ENCODE data around the gene DHTKD1.

DHTKD1 gene, protein sequence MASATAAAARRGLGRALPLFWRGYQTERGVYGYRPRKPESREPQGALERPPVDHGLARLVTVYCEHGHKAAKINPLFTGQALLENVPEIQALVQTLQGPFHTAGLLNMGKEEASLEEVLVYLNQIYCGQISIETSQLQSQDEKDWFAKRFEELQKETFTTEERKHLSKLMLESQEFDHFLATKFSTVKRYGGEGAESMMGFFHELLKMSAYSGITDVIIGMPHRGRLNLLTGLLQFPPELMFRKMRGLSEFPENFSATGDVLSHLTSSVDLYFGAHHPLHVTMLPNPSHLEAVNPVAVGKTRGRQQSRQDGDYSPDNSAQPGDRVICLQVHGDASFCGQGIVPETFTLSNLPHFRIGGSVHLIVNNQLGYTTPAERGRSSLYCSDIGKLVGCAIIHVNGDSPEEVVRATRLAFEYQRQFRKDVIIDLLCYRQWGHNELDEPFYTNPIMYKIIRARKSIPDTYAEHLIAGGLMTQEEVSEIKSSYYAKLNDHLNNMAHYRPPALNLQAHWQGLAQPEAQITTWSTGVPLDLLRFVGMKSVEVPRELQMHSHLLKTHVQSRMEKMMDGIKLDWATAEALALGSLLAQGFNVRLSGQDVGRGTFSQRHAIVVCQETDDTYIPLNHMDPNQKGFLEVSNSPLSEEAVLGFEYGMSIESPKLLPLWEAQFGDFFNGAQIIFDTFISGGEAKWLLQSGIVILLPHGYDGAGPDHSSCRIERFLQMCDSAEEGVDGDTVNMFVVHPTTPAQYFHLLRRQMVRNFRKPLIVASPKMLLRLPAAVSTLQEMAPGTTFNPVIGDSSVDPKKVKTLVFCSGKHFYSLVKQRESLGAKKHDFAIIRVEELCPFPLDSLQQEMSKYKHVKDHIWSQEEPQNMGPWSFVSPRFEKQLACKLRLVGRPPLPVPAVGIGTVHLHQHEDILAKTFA

DNA sequence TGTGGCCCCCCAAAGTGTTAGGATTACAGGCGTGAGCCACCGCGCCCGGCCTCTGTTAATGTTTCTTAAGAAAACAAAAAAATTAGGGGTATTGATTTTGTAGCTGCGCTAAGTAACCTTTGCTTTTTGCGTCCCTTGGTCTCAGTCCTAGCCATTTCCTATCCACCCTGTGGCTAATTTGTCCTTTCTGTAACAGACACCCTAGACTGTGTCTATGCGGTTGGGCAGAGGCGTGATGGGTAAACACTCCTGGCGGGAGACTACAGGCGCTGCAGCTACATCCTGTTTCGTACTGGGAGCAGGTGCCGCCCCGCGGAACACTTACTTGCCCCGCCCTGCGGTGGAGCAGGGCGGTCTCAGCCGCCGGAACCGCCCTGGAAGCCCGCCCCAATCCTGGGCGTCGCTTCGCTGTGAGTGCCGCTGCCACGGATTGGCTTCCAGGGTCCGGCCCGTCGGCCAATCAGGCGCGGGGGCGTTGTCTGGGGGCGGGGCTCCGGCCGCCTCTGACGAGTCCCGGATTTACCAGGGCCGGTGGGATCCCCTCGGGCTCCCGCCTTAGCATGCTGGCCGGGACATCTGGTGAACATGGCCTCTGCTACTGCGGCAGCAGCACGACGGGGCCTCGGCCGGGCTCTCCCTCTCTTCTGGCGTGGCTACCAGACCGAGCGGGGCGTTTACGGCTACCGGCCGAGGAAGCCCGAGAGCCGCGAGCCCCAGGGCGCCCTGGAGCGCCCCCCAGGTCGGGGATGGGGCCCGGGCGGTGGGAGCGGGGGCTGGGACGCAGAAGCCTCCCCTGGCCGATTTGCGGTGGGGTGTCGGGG is at the start of gene DHTKD1:
Gene DHTKD1 (plus strand): TSS at position 506 of the 821 bp plus-strand sequence. CDS start 80 bp downstream, at position 586.
- Histone ChIP-seq H3K36me3 (ENCODE audit: control insufficient read depth in 5 of 5, insufficient read depth in 5 of 5, low read length in 5 of 5) (no peaks in the 10 kb centered on the region), H3K27ac (ENCODE audit: low read depth, low read length) (peak within 1 kb of the TSS; percentile 60), H3K9me3 (ENCODE audit: control insufficient read depth in 5 of 5, low read length in 5 of 5) (no peaks in the 10 kb centered on the region), H3K27me3 (ENCODE audit: control insufficient read depth in 5 of 5, insufficient read depth in 4 of 5, low read length in 5 of 5) (no peaks in the 10 kb centered on the region), H3K4me1 (ENCODE audit: control insufficient read depth in 5 of 5, insufficient read depth in 5 of 5, low read length in 5 of 5) (peaks cover 0 to 16% (median 13%) of the 10 kb centered on the region in 5 donors), H3K4me3 (ENCODE audit: low read depth in 1 of 5, low read length in 5 of 5) (peak within 1 kb of the TSS; percentile 76 to 90 (median 83)), H3K9ac (ENCODE audit: low read length in 5 of 5) (peak within 1 kb of the TSS in 4 of 5 donors; percentile 61 to 82 (median 80))

DNA sequence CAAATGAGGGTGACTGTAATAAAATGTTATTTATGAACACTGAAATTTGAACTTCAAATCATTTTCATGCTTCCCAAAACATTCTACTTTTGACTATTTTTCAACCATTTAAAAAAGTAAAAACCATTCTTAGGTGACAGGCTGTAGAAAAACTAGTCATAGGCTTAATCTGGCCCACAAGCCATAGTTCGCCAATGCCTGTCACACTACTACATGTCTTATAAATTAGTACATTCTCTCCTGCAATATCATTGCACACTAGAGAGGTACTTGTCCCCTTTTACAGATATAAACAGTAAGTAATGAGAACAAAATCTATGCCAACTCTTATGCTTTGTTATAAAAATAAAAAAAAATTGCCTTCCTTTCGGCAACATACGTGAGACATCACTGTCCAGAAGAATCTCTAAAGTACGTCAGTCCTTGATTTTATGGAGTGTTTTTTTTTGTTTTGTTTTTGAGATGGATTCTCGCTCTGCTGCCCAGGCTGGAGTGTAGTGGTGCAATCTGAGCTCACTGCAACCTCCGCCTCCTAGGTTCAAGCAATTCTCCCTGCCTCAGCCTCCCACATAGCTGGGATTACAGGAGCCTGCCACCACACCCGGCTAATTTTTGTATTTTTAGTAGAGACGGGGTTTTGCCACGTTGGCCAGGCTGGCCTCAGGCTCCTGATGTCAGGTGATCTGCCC is 49.3 kb upstream of the DHTKD1 start:
- no peaks in the 10 kb centered on the region for H3K9me3 ChIP-seq (ENCODE audit: control insufficient read depth in 5 of 5, low read length in 5 of 5)
- no peak overlapping the region for H3K4me3 ChIP-seq (ENCODE audit: low read depth in 1 of 5, low read length in 5 of 5)
- H3K27ac ChIP-seq (ENCODE audit: low read depth, low read length): no peak overlapping the region
- H3K4me1 ChIP-seq (ENCODE audit: control insufficient read depth in 5 of 5, insufficient read depth in 5 of 5, low read length in 5 of 5): peaks cover 0 to 6% (median 0%) of the 10 kb centered on the region in 5 donors
- no peak overlapping the region for H3K9ac ChIP-seq (ENCODE audit: low read length in 5 of 5)
- peaks cover 0 to 4% (median 0%) of the 10 kb centered on the region in 5 donors for H3K36me3 ChIP-seq (ENCODE audit: control insufficient read depth in 5 of 5, insufficient read depth in 5 of 5, low read length in 5 of 5)
- H3K27me3 ChIP-seq (ENCODE audit: control insufficient read depth in 5 of 5, insufficient read depth in 4 of 5, low read length in 5 of 5): no peaks in the 10 kb centered on the region

DNA sequence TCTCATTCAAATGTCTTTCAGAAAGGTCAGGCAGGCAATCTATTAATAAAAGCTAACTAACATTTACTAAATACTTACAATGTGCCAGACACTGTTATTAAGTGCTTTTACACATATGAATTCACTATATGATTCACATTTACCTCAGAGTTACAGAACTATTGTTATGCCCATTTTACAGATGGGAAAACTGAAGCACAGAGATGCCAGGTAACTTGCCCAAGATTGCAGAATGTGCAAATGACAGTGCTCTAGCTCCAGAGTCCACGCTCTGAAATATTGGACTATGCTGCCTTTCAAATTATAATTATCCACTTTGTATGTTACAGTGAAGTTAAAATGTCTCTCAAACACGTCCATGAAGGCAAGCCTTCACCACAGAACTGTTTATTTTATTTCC is 48.2 kb upstream of the DHTKD1 start:
- Histone ChIP-seq H3K4me1 (ENCODE audit: control insufficient read depth in 5 of 5, insufficient read depth in 5 of 5, low read length in 5 of 5) (peaks cover 0 to 6% (median 0%) of the 10 kb centered on the region in 5 donors), H3K36me3 (ENCODE audit: control insufficient read depth in 5 of 5, insufficient read depth in 5 of 5, low read length in 5 of 5) (peaks cover 0 to 4% (median 2%) of the 10 kb centered on the region in 5 donors), H3K9me3 (ENCODE audit: control insufficient read depth in 5 of 5, low read length in 5 of 5) (no peaks in the 10 kb centered on the region), H3K27me3 (ENCODE audit: control insufficient read depth in 5 of 5, insufficient read depth in 4 of 5, low read length in 5 of 5) (no peaks in the 10 kb centered on the region), H3K9ac (ENCODE audit: low read length in 5 of 5) (no peak overlapping the region), H3K27ac (ENCODE audit: low read depth, low read length) (no peak overlapping the region), H3K4me3 (ENCODE audit: low read depth in 1 of 5, low read length in 5 of 5) (no peak overlapping the region)

DNA sequence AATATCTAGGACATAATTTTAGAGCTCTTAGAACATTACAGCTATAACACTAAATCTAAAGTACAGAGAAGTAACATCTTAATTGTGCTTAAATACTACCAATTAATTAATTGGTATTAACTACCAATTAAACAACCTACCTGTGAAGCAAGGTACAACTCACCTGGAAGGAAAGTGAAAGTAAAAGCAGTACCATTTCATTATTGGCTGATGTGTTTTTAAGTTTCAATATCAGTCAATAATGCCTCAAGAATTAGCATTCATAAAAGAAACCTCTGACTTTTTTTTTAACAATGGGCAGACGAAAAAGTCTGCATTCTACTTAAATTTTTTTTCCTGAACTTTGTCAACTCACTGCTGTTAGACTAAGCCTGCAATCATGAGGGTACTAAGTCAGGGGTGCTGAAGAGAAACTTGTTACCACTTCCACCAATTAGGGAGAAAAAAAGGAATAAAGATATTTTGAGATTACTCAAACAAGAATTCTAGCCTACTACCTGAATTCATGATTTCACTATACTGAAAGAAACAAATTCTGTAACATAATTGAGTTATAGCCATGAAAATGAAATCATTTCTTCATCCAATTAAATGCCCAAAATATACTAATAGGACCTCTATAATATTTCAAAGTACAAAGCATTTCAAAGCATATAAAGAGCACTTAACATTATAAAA is 46.0 kb upstream of the DHTKD1 start:
- Histone ChIP-seq H3K4me1 (ENCODE audit: control insufficient read depth in 5 of 5, insufficient read depth in 5 of 5, low read length in 5 of 5) (peaks cover 0 to 6% (median 0%) of the 10 kb centered on the region in 5 donors), H3K9ac (ENCODE audit: low read length in 5 of 5) (no peak overlapping the region), H3K36me3 (ENCODE audit: control insufficient read depth in 5 of 5, insufficient read depth in 5 of 5, low read length in 5 of 5) (peaks cover 0 to 9% (median 3%) of the 10 kb centered on the region in 5 donors), H3K27me3 (ENCODE audit: control insufficient read depth in 5 of 5, insufficient read depth in 4 of 5, low read length in 5 of 5) (no peaks in the 10 kb centered on the region), H3K27ac (ENCODE audit: low read depth, low read length) (no peak overlapping the region), H3K4me3 (ENCODE audit: low read depth in 1 of 5, low read length in 5 of 5) (no peak overlapping the region), H3K9me3 (ENCODE audit: control insufficient read depth in 5 of 5, low read length in 5 of 5) (no peaks in the 10 kb centered on the region)

DNA sequence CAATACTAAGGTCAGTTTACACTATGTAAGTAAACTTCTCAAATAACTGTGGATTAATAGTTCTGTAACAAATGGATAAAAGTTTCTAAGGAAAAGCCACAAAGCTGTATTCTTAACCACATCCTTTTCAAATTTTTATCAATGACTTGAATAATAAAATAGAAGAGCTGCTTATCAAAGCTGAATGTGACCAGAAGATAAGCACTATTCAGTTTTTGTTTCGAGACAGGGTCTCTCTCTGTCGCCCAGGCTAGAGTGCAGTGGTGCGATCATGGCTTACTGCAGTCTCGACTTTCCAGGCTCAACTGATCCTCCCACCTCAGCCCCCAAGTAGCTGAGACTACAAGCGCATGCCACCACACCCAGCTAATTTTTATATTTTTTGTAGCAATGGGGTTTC is 43.2 kb upstream of the DHTKD1 start:
- Histone ChIP-seq H3K4me1 (ENCODE audit: control insufficient read depth in 5 of 5, insufficient read depth in 5 of 5, low read length in 5 of 5) (peaks cover 0 to 4% (median 0%) of the 10 kb centered on the region in 5 donors), H3K4me3 (ENCODE audit: low read depth in 1 of 5, low read length in 5 of 5) (no peak overlapping the region), H3K9me3 (ENCODE audit: control insufficient read depth in 5 of 5, low read length in 5 of 5) (no peaks in the 10 kb centered on the region), H3K27ac (ENCODE audit: low read depth, low read length) (no peak overlapping the region), H3K9ac (ENCODE audit: low read length in 5 of 5) (no peak overlapping the region), H3K36me3 (ENCODE audit: control insufficient read depth in 5 of 5, insufficient read depth in 5 of 5, low read length in 5 of 5) (peaks cover 10 to 27% (median 15%) of the 10 kb centered on the region in 5 donors), H3K27me3 (ENCODE audit: control insufficient read depth in 5 of 5, insufficient read depth in 4 of 5, low read length in 5 of 5) (no peaks in the 10 kb centered on the region)

DNA sequence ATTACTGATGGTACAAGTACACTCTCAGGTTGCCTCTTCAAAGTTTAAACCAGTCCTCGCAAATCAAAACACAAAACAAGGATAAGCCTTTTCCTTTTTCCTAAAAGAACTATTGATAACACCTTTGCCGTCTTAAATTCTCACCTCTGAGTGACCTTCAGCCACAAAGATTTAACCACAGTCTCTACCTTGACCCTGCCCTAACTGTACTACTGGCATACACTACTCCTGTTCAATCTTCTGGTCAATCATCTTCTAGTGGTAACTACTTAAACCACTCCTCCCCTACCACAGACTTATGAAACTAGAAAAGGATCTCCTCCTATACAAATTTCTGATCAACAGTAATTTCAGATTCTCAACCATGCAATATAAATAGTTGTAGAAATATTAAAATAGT is 41.2 kb upstream of the DHTKD1 start:
- no peak overlapping the region for H3K27ac ChIP-seq (ENCODE audit: low read depth, low read length)
- no peak overlapping the region for H3K9ac ChIP-seq (ENCODE audit: low read length in 5 of 5)
- no peaks in the 10 kb centered on the region for H3K9me3 ChIP-seq (ENCODE audit: control insufficient read depth in 5 of 5, low read length in 5 of 5)
- peaks cover 0 to under 1% (median 0%) of the 10 kb centered on the region in 5 donors for H3K4me1 ChIP-seq (ENCODE audit: control insufficient read depth in 5 of 5, insufficient read depth in 5 of 5, low read length in 5 of 5)
- peaks cover 11 to 31% (median 22%) of the 10 kb centered on the region in 5 donors for H3K36me3 ChIP-seq (ENCODE audit: control insufficient read depth in 5 of 5, insufficient read depth in 5 of 5, low read length in 5 of 5)
- no peaks in the 10 kb centered on the region for H3K27me3 ChIP-seq (ENCODE audit: control insufficient read depth in 5 of 5, insufficient read depth in 4 of 5, low read length in 5 of 5)
- no peak overlapping the region for H3K4me3 ChIP-seq (ENCODE audit: low read depth in 1 of 5, low read length in 5 of 5)

DNA sequence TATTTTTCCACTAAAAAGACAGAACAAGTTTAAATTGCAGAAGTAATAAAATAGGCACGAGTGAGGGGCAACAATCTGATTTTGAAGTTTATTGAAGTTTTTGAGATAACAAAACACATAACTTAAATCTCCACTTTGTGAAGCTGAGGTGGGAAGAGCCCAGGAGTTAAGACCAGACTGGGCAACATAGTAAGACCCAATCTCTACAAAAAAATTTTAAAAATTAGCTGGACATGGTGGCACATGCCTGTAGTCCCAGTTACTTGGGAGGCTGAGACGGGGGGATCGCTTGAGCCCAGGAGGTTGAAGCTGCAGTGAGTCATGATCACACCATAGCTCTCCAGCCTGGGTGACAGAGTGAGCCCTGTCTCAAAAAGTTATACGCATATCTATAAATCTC is 37.4 kb upstream of the DHTKD1 start:
- Histone ChIP-seq H3K9ac (ENCODE audit: low read length in 5 of 5) (no peak overlapping the region), H3K4me1 (ENCODE audit: control insufficient read depth in 5 of 5, insufficient read depth in 5 of 5, low read length in 5 of 5) (peaks cover 0 to 7% (median 0%) of the 10 kb centered on the region in 5 donors), H3K27ac (ENCODE audit: low read depth, low read length) (no peak overlapping the region), H3K4me3 (ENCODE audit: low read depth in 1 of 5, low read length in 5 of 5) (no peak overlapping the region), H3K27me3 (ENCODE audit: control insufficient read depth in 5 of 5, insufficient read depth in 4 of 5, low read length in 5 of 5) (no peaks in the 10 kb centered on the region), H3K9me3 (ENCODE audit: control insufficient read depth in 5 of 5, low read length in 5 of 5) (no peaks in the 10 kb centered on the region), H3K36me3 (ENCODE audit: control insufficient read depth in 5 of 5, insufficient read depth in 5 of 5, low read length in 5 of 5) (peaks cover 28 to 48% (median 29%) of the 10 kb centered on the region in 5 donors)

DNA sequence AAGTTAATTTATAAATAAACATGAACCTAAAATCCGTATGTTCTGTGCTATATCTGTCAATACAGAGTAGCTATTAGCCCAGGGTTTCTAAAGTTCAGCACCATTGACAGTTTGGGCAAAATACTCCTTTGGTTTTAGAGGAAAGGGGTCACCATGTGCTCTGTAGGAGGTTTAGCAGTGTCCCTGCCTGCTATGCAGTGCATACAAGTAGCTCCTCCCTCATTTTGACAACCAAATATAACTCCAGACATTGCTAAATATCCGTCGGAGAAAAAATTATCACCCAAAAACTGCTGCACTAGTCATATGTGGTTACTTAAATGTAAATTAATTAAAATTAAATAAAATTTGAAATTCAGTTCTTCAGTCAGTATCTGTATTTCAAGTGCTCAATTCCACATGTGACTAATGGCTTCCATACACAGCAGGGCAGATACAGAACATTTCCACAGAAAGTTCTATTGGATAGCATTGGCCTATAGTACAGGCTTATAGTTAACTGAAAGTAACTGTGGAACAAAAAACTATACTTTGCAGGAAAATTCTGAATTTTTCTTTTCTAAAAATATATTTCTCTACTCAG is 32.6 kb upstream of the DHTKD1 start:
- Histone ChIP-seq H3K4me3 (ENCODE audit: low read depth in 1 of 5, low read length in 5 of 5) (no peak overlapping the region), H3K27me3 (ENCODE audit: control insufficient read depth in 5 of 5, insufficient read depth in 4 of 5, low read length in 5 of 5) (no peaks in the 10 kb centered on the region), H3K9me3 (ENCODE audit: control insufficient read depth in 5 of 5, low read length in 5 of 5) (no peaks in the 10 kb centered on the region)

More for the DNA sequence above, 32.6 kb upstream of the DHTKD1 start:
- H3K4me1 ChIP-seq (ENCODE audit: control insufficient read depth in 5 of 5, insufficient read depth in 5 of 5, low read length in 5 of 5): peaks cover 0 to 20% (median 7%) of the 10 kb centered on the region in 5 donors
- H3K9ac ChIP-seq (ENCODE audit: low read length in 5 of 5): no peak overlapping the region
- H3K27ac ChIP-seq (ENCODE audit: low read depth, low read length): no peak overlapping the region
- peaks cover 8 to 25% (median 19%) of the 10 kb centered on the region in 5 donors for H3K36me3 ChIP-seq (ENCODE audit: control insufficient read depth in 5 of 5, insufficient read depth in 5 of 5, low read length in 5 of 5)
